ENCODE measurements around the gene SART1.

The SART1 gene

GRCh38 chr11:66011239-66011784, 49.8 kb downstream of the SART1 start:
- TF ChIP-seq FOXP2 (optimal IDR thresholded peaks at IDR 0.05; ENCODE audit: borderline replicate concordance, extremely low read depth, extremely low read length, insufficient read depth) (no peak), REST (IDR thresholded peaks at IDR 0.05; ENCODE audit: insufficient read depth in 1 of 2, low read depth in 2 of 2, low read length in 2 of 2) (no peak), TAF1 (IDR thresholded peaks at IDR 0.05; ENCODE audit: borderline replicate concordance, insufficient read depth, low read length) (no peak), POLR2AphosphoS5 (IDR thresholded peaks at IDR 0.05; ENCODE audit: low read depth, low read length) (no peak), SIN3A (IDR thresholded peaks at IDR 0.05; ENCODE audit: borderline replicate concordance, insufficient read depth, low read length) (no peak)

GRCh38 chr11:66011785-66012303, 50.3 kb downstream of the SART1 start, which contains the start of gene CST6:
CST6 (plus strand) TSS chr11:66012008; CDS start chr11:66012045, 37 bp downstream.
- TF ChIP-seq REST (IDR thresholded peaks at IDR 0.05; ENCODE audit: insufficient read depth in 1 of 2, low read depth in 2 of 2, low read length in 2 of 2) (no peak), TAF1 (IDR thresholded peaks at IDR 0.05; ENCODE audit: borderline replicate concordance, insufficient read depth, low read length) (no peak), POLR2AphosphoS5 (IDR thresholded peaks at IDR 0.05; ENCODE audit: low read depth, low read length) (no peak), FOXP2 (optimal IDR thresholded peaks at IDR 0.05; ENCODE audit: borderline replicate concordance, extremely low read depth, extremely low read length, insufficient read depth) (no peak), SIN3A (IDR thresholded peaks at IDR 0.05; ENCODE audit: borderline replicate concordance, insufficient read depth, low read length) (no peak)

- TF ChIP-seq FOXP2 (optimal IDR thresholded peaks at IDR 0.05; ENCODE audit: borderline replicate concordance, extremely low read depth, extremely low read length, insufficient read depth) (no peak), REST (IDR thresholded peaks at IDR 0.05; ENCODE audit: insufficient read depth in 1 of 2, low read depth in 2 of 2, low read length in 2 of 2) (no peak)
Measured at GRCh38 chr11:66012371-66012945, 50.9 kb downstream of the SART1 start.

GRCh38 chr11:66012946-66013761, 51.6 kb downstream of the SART1 start:
- TF ChIP-seq FOXP2 (optimal IDR thresholded peaks at IDR 0.05; ENCODE audit: borderline replicate concordance, extremely low read depth, extremely low read length, insufficient read depth) (no peak), REST (IDR thresholded peaks at IDR 0.05; ENCODE audit: insufficient read depth in 1 of 2, low read depth in 2 of 2, low read length in 2 of 2) (no peak), SIN3A (IDR thresholded peaks at IDR 0.05; ENCODE audit: borderline replicate concordance, insufficient read depth, low read length) (no peak), POLR2AphosphoS5 (IDR thresholded peaks at IDR 0.05; ENCODE audit: low read depth, low read length) (no peak), TAF1 (IDR thresholded peaks at IDR 0.05; ENCODE audit: borderline replicate concordance, insufficient read depth, low read length) (no peak)

Measured in PFSK-1 (cell line).